ENCODE data around the gene CFAP20.

The CFAP20 gene

DNA sequence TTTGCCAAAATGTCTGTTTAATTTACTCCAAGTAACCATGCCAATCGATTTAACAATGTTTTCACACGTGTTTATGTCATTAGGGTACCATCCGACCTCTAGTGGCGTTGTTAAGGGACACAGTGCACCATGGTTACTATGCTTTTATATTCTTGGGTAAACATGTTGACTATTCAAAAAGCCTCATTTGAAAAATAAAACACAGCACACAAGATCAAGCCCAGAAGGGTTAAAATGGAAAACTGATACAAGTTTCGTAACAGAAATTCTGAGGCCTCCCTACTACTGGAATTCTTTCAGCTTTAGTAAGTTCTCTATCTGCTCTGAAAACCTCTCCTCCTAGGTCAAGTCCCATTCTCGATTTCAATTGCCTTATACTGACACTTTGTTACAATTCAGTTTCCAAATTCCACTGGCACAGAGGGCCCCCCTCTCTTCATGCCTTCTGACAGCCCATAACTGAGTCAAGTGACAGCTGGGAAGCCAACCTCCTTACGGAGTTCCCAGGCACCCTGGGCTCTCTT, 2.1 kb downstream of the CFAP20 start:
- Histone ChIP-seq H3K27ac (ENCODE audit: low read depth, low read length) (peak overlapping the region; percentile 11; the same call in 1 of the 2 replicates), H3K79me2 (ENCODE audit: insufficient read depth, low read length) (peaks cover 63% of the 10 kb centered on the region)

GRCh38 chr16:58126451-58126961, 2.7 kb downstream of the CFAP20 start:
- peaks cover 24% of the 10 kb centered on the region for H4K20me1 ChIP-seq (ENCODE audit: low read depth, low read length)

More for the DNA sequence above, 2.1 kb downstream of the CFAP20 start:
- Histone ChIP-seq H3K4me2 (ENCODE audit: low read depth, low read length, poor library complexity, severe bottlenecking) (peak overlapping the region; percentile 89), H3F3A (ENCODE audit: insufficient read depth) (peaks cover 18% of the 10 kb centered on the region), H3K4me3 (ENCODE audit: insufficient read depth, low read length, poor library complexity, severe bottlenecking) (peak overlapping the region; percentile 87), H3K9ac (ENCODE audit: low read length) (peak overlapping the region; percentile 94), H3K36me3 (ENCODE audit: low read length) (no peaks in the 10 kb centered on the region), H3K9me2 (replicated peaks; ENCODE audit: insufficient read depth, low read length) (no peaks in the 10 kb centered on the region), H3K27me3 (ENCODE audit: low read length) (no peaks in the 10 kb centered on the region), H4K20me1 (ENCODE audit: low read depth, low read length) (peaks cover 20% of the 10 kb centered on the region; the same call in 1 of the 2 replicates), H3K9me3 (ENCODE audit: insufficient read depth, low read length) (no peaks in the 10 kb centered on the region), H2AFZ (ENCODE audit: low read depth, low read length, severe bottlenecking) (no peak overlapping the region)
- TF ChIP-seq, protein P1, sequence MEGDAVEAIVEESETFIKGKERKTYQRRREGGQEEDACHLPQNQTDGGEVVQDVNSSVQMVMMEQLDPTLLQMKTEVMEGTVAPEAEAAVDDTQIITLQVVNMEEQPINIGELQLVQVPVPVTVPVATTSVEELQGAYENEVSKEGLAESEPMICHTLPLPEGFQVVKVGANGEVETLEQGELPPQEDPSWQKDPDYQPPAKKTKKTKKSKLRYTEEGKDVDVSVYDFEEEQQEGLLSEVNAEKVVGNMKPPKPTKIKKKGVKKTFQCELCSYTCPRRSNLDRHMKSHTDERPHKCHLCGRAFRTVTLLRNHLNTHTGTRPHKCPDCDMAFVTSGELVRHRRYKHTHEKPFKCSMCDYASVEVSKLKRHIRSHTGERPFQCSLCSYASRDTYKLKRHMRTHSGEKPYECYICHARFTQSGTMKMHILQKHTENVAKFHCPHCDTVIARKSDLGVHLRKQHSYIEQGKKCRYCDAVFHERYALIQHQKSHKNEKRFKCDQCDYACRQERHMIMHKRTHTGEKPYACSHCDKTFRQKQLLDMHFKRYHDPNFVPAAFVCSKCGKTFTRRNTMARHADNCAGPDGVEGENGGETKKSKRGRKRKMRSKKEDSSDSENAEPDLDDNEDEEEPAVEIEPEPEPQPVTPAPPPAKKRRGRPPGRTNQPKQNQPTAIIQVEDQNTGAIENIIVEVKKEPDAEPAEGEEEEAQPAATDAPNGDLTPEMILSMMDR (IDR thresholded peaks at IDR 0.05; ENCODE audit: insufficient read depth, low read length, poor library complexity, severe bottlenecking) = peak; percentile 44
- TF ChIP-seq EZH2phosphoT487 (conservative IDR thresholded peaks at IDR 0.05; ENCODE audit: low read length) = no peak

GRCh38 chr16:58125781-58126335, 3.3 kb downstream of the CFAP20 start:
- Histone ChIP-seq H3K9me3 (ENCODE audit: insufficient read depth, low read length) (no peaks in the 10 kb centered on the region), H2AFZ (ENCODE audit: low read depth, low read length, severe bottlenecking) (no peak overlapping the region), H4K20me1 (ENCODE audit: low read depth, low read length) (peaks cover 30% of the 10 kb centered on the region), H3F3A (ENCODE audit: insufficient read depth) (peaks cover 12% of the 10 kb centered on the region; the same call in 1 of the 2 replicates), H3K36me3 (ENCODE audit: low read length) (no peaks in the 10 kb centered on the region), H3K27me3 (ENCODE audit: low read length) (no peaks in the 10 kb centered on the region), H3K27ac (ENCODE audit: low read depth, low read length) (no peak overlapping the region), H3K4me3 (ENCODE audit: insufficient read depth, low read length, poor library complexity, severe bottlenecking) (no peak overlapping the region), H3K9ac (ENCODE audit: low read length) (no peak overlapping the region), H3K9me2 (replicated peaks; ENCODE audit: insufficient read depth, low read length) (no peaks in the 10 kb centered on the region), H3K79me2 (ENCODE audit: insufficient read depth, low read length) (peaks cover 76% of the 10 kb centered on the region), H3K4me2 (ENCODE audit: low read depth, low read length, poor library complexity, severe bottlenecking) (no peak overlapping the region)
- TF ChIP-seq, protein P1 (IDR thresholded peaks at IDR 0.05; ENCODE audit: insufficient read depth, low read length, poor library complexity, severe bottlenecking) = no peak
- TF ChIP-seq EZH2phosphoT487 (conservative IDR thresholded peaks at IDR 0.05; ENCODE audit: low read length) = no peak

More at GRCh38 chr16:58126451-58126961, 2.7 kb downstream of the CFAP20 start:
- Histone ChIP-seq H3K9me3 (ENCODE audit: insufficient read depth, low read length) (no peaks in the 10 kb centered on the region), H3K79me2 (ENCODE audit: insufficient read depth, low read length) (peaks cover 69% of the 10 kb centered on the region), H3K4me3 (ENCODE audit: insufficient read depth, low read length, poor library complexity, severe bottlenecking) (no peak overlapping the region), H3F3A (ENCODE audit: insufficient read depth) (peaks cover 18% of the 10 kb centered on the region), H2AFZ (ENCODE audit: low read depth, low read length, severe bottlenecking) (no peak overlapping the region), H3K27ac (ENCODE audit: low read depth, low read length) (no peak overlapping the region), H3K9me2 (replicated peaks; ENCODE audit: insufficient read depth, low read length) (no peaks in the 10 kb centered on the region), H3K9ac (ENCODE audit: low read length) (no peak overlapping the region), H3K36me3 (ENCODE audit: low read length) (no peaks in the 10 kb centered on the region), H3K4me2 (ENCODE audit: low read depth, low read length, poor library complexity, severe bottlenecking) (peak overlapping the region; percentile 89), H3K27me3 (ENCODE audit: low read length) (no peaks in the 10 kb centered on the region)
- TF ChIP-seq, protein P1 (IDR thresholded peaks at IDR 0.05; ENCODE audit: insufficient read depth, low read length, poor library complexity, severe bottlenecking) = no peak
- TF ChIP-seq EZH2phosphoT487 (conservative IDR thresholded peaks at IDR 0.05; ENCODE audit: low read length) = no peak

All from SU-DHL-6 (cell line).